ACC112 (cell line): ENCODE measurements around the gene TNRC6B.

Experiments used
- H2AFZ ChIP-seq: fragments of 200-600 bp; sonication (generic); one replicate; pipeline ENCODE4 v1.6.0; 2017; ENCODE audit warnings: antibody characterized with exemption, low read length; ENCODE audit not compliant: unreplicated experiment
- H3K27ac ChIP-seq: fragments of 200-600 bp; sonication (generic); 2 replicates; pipeline ENCODE4 v1.5.1; 2014; ENCODE audit warnings: low read depth, mild to moderate bottlenecking, antibody characterized with exemption, low read length, moderate library complexity
- H3K27me3 ChIP-seq: fragments of 200-600 bp; sonication (generic); 2 replicates; pipeline ENCODE4 v1.6.1; 2014; ENCODE audit warnings: mild to moderate bottlenecking, antibody characterized with exemption, low read length, moderate library complexity, mixed read lengths; ENCODE audit not compliant: insufficient read depth
- H3K36me3 ChIP-seq: fragments of 200-600 bp; sonication (generic); 2 replicates; pipeline ENCODE4 v1.6.1; 2016; ENCODE audit warnings: mild to moderate bottlenecking, antibody characterized with exemption, low read length, moderate library complexity, mixed read lengths; ENCODE audit not compliant: insufficient read depth
- H3K4me1 ChIP-seq: fragments of 200-600 bp; sonication (generic); one replicate; pipeline ENCODE4 v1.6.1; 2016; ENCODE audit warnings: low read length, mixed read lengths; ENCODE audit not compliant: insufficient read depth, unreplicated experiment, control insufficient read depth
- H3K4me3 ChIP-seq: fragments of 200-600 bp; sonication (generic); 2 replicates; pipeline ENCODE4 v1.5.1; 2014; ENCODE audit warnings: mild to moderate bottlenecking, low read depth, low read length
- H3K79me2 ChIP-seq: fragments of 200-600 bp; sonication (generic); one replicate; pipeline ENCODE4 v1.6.0; 2016; ENCODE audit warnings: low read length; ENCODE audit not compliant: control insufficient read depth, unreplicated experiment, insufficient read depth

The TNRC6B gene

DNA sequence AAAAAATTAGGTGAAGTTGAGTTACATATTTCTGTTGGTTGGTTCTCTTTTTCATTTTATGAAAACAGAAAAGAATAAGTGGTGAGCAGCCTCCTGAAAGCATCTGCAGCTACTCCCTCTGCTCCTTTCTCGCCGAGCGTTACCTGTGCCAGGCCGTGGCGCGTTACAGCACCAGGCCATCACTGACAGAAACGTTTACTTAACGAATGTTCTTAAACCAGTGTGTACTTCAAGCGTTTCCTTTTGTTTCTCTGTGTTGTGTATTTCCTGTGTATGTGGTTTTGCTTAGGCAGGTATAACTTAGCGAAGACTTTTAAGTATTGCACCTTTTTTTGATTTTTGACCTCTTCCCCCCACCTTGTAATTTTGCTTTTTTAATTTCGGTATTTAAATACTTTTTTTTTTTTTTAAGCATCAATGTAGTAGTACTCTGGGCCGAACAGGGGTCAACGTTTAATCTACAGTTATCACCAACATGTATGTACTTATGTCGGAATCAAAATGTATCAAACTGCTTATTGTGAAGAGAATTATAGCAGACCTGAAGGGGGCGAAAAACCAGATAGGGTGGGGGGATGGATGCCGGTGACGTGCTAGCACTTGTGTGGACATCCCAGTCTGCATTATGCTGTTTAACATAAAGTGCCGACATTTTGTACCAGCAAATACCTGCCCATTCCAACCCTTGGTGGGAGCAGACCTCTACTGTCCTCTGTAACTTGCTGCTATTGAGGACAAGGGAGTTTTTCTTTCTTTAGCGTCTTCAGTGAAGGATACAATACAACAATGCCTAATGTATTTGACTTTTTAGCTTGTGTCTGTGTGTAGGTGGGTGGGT is 147.0 kb downstream of the TNRC6B start:
- H3K79me2 ChIP-seq = no peaks in the 10 kb centered on the region
- no peaks in the 10 kb centered on the region for H3K27me3 ChIP-seq
- H2AFZ ChIP-seq = no peak overlapping the region
- no peak overlapping the region for H3K4me3 ChIP-seq
- H3K36me3 ChIP-seq = 0 out of 2 replicates have a peak, but pooled peaks cover 5% of the 10 kb centered on the region
- peaks cover 4% of the 10 kb centered on the region for H3K4me1 ChIP-seq
- no peak overlapping the region for H3K27ac ChIP-seq

- Histone ChIP-seq H3K4me1 (peaks cover 4% of the 10 kb centered on the region), H3K27me3 (no peaks in the 10 kb centered on the region), H3K79me2 (no peaks in the 10 kb centered on the region), H3K36me3 (0 out of 2 replicates have a peak, but pooled peaks cover 5% of the 10 kb centered on the region), H3K27ac (no peak overlapping the region), H3K4me3 (no peak overlapping the region), H2AFZ (no peak overlapping the region)
These were observed 147.6 kb downstream of the TNRC6B start for GRCh38 chr22:40325315-40325714.

DNA sequence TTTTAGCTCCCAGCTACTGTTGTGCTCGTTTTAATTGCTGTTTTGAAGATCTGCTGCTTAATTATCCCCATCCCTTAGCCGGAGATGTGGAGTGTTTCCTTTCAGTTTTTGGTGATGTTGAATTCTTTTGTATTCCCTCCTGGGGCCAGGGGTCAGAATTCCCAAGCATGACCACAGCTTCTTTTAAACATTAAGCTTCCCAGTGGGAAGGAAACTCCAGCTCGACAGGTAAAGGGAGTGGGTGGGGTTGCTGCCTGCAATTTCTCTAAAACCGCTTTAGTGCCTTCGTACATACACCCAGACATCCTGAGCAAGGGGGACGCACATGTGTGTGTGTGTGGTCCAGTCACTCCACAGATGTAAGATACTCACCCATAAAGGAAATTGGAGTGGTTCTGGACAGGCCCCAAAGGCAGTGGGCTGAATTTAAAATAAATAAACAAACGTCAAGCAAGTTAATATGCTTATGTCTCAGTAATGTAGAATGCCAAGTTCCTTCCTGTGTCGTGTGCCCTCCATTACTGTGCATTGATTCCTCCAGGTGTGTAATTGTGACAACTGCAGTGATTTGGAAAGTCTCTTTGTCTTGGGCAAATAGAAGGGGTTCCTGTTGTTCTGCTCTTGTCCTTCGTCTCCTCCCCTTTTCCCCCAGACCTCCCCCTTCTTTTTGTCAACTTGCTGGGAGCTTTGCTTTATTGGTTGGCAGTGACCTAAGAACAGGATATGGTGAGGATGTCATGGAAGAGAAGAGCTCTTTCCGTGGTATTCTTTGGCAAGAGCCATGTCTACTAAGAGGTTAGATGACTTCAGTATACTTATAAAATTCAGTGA is 149.4 kb downstream of the TNRC6B start:
- no peak overlapping the region for H2AFZ ChIP-seq
- H3K4me1 ChIP-seq = peaks cover 4% of the 10 kb centered on the region
- H3K27ac ChIP-seq = no peak overlapping the region
- no peak overlapping the region for H3K4me3 ChIP-seq
- no peaks in the 10 kb centered on the region for H3K36me3 ChIP-seq
- H3K27me3 ChIP-seq = no peaks in the 10 kb centered on the region
- no peaks in the 10 kb centered on the region for H3K79me2 ChIP-seq

DNA sequence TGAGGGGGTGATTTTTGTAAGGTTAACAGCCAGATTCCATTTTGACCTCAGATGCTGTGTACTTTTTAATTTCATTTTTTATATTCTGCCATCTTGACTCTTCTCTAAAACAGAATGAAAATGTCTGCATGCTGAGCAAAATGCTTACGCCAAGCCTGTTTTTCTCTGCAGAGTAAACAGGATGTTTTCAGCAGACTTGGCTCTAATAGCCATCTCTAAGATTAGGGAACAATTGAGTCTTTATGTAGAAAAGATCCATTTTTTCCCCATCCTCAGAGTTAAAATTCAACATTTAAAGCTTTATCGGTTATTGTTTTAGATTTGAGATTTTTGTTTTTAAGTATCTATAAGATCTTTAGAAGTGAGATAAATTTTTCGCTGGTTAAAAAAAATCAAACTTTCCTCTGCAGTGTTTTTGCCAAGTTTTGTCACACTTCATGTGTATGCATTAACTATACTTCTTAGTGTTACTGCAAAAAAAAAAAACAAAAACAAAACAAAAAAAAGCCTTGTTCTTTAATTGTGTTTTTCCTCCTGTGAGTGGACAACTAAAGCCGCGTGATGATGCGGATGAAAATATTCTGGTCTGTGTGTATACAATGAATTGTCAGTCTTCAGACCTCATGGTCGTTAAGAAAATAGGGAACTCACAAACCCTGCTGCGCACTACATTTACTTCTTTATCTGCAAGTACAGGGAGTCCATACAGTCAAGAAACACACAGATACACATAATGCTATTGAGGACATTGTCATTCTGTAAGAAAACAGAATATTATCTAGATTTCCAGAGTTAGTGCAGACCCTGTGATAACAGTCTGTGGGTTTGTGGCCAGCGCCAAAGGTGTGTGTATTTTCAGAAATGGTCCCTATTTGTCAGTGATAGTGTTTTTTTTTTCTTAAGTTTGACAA is 151.1 kb downstream of the TNRC6B start:
- no peaks in the 10 kb centered on the region for H3K36me3 ChIP-seq
- no peaks in the 10 kb centered on the region for H3K27me3 ChIP-seq
- H3K4me3 ChIP-seq = no peak overlapping the region
- H2AFZ ChIP-seq = no peak overlapping the region
- no peak overlapping the region for H3K27ac ChIP-seq
- H3K79me2 ChIP-seq = no peaks in the 10 kb centered on the region
- peaks cover 4% of the 10 kb centered on the region for H3K4me1 ChIP-seq

DNA sequence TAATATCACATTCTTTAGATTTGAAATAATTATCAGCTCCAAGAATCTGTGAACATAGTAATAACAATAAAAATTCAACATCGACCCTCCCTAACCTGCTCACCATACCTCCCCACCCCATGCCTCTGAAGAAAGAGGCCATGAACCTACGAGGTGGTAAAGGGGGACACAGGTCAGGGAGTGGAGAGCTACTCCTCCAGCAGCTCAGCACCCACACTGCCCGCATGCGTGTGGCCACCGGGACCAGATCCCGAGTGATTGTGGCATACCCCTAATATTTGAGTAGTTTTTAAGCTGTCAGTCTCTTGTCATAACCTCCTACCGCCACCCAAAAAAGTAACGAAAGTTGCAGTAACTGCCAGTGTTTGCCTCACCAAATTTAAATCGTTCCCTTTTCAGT is 151.7 kb downstream of the TNRC6B start:
- Histone ChIP-seq H3K27me3 (no peaks in the 10 kb centered on the region), H3K27ac (no peak overlapping the region), H2AFZ (no peak overlapping the region), H3K4me1 (peaks cover 4% of the 10 kb centered on the region), H3K4me3 (no peak overlapping the region), H3K36me3 (no peaks in the 10 kb centered on the region), H3K79me2 (no peaks in the 10 kb centered on the region)

DNA sequence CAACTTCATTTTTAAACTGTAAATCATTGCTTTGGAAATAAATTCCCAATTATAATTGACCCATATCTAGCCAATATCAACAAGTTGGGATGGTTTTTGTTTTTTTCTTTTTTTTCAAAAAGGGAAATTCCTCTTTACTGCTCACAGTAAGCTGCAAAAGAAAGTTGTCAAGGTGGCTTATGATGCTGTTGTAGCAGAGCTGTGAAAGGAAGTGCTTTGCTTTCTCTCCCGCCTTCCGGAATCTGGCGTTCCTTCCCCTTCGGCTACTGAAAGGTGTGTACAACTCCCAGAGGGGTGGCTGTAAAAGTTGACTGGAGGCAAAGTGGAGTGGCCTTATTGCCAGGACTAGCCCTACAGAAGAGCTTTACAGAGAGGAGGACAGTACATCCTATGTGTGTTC is 152.4 kb downstream of the TNRC6B start:
- Histone ChIP-seq H3K36me3 (no peaks in the 10 kb centered on the region), H3K27me3 (no peaks in the 10 kb centered on the region), H3K27ac (no peak overlapping the region), H3K79me2 (no peaks in the 10 kb centered on the region), H3K4me1 (peaks cover 4% of the 10 kb centered on the region), H2AFZ (no peak overlapping the region), H3K4me3 (no peak overlapping the region)

GRCh38 chr22:40330615-40331014 is 152.9 kb downstream of the TNRC6B start:
- Histone ChIP-seq H3K36me3 (no peaks in the 10 kb centered on the region), H3K27me3 (no peaks in the 10 kb centered on the region), H3K27ac (no peak overlapping the region), H3K4me3 (no peak overlapping the region), H3K79me2 (no peaks in the 10 kb centered on the region), H2AFZ (no peak overlapping the region), H3K4me1 (peaks cover 4% of the 10 kb centered on the region)

DNA sequence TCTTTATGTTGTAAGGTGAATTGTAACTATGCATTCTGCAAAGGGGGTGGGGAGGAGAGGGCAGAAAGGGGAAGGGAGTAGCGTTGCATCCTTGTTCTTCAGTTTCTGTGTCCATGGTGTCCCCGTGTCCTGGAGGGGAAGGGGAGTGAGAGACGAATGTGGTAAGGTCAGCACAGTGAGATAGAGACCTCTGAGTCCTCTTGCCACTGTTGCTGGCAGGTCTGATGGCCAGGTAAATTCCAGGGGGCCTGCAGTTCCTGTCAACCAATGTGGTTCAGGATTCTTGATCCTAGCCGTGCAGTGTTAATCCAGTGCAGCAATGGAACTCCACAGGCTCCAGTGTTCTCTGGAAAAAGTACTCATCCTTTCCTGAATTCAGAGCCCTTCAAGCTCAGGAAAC is 154.0 kb downstream of the TNRC6B start:
- Histone ChIP-seq H3K27ac (no peak overlapping the region), H3K4me1 (peaks cover 4% of the 10 kb centered on the region), H3K4me3 (no peak overlapping the region), H3K36me3 (no peaks in the 10 kb centered on the region), H3K79me2 (no peaks in the 10 kb centered on the region), H2AFZ (no peak overlapping the region), H3K27me3 (no peaks in the 10 kb centered on the region)

DNA sequence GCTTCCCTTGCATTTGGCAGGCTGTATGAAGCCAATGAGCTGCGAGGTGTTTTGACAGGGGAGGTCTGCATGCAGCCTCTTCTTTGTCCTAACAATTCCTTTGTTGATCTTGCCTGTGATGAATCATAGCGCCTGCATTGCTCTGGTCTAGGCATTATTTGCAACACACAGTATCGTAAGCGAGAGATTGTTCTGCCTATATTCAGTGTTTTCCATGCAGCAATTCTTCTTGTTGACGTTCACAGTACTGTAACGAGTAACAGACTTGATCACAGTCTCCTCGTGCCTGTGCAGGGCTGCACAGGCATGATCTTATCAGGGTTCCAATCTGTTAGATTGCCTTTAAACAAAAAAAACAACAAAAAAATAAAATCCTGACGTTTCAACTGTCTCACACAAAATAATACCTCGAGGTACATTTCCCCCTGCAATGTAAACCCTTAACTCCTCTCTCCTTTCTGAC is 154.6 kb downstream of the TNRC6B start:
- Histone ChIP-seq H3K27ac (no peak overlapping the region), H2AFZ (no peak overlapping the region), H3K79me2 (no peaks in the 10 kb centered on the region), H3K4me3 (no peak overlapping the region), H3K27me3 (no peaks in the 10 kb centered on the region), H3K36me3 (no peaks in the 10 kb centered on the region), H3K4me1 (no peaks in the 10 kb centered on the region)

GRCh38 chr22:40334060-40334459 is 156.3 kb downstream of the TNRC6B start:
- Histone ChIP-seq H3K79me2 (no peaks in the 10 kb centered on the region), H3K36me3 (no peaks in the 10 kb centered on the region), H2AFZ (no peak overlapping the region), H3K27me3 (no peaks in the 10 kb centered on the region), H3K4me1 (no peaks in the 10 kb centered on the region), H3K4me3 (no peak overlapping the region), H3K27ac (no peak overlapping the region)
